Epithelial cell of alveolus of lung (primary cell): Measurements from ENCODE around the gene ACVR2B. TPM values are rescaled to one million over a fixed set of nuclear protein-coding genes. Genes with fewer than 3 reads are reported as not detected.

ENCODE experiments used
- total RNA-seq: library from RNA; depleted of rRNA; stranded (reverse); fragments of >200 nt; gene quantifications from 2 replicates; pipeline ENCODE4 v1.2.1, GENCODE V29; 2015

ACVR2B gene
- total RNA-seq, result 2.7 and 3.3 TPM in 2 replicates

DNA sequence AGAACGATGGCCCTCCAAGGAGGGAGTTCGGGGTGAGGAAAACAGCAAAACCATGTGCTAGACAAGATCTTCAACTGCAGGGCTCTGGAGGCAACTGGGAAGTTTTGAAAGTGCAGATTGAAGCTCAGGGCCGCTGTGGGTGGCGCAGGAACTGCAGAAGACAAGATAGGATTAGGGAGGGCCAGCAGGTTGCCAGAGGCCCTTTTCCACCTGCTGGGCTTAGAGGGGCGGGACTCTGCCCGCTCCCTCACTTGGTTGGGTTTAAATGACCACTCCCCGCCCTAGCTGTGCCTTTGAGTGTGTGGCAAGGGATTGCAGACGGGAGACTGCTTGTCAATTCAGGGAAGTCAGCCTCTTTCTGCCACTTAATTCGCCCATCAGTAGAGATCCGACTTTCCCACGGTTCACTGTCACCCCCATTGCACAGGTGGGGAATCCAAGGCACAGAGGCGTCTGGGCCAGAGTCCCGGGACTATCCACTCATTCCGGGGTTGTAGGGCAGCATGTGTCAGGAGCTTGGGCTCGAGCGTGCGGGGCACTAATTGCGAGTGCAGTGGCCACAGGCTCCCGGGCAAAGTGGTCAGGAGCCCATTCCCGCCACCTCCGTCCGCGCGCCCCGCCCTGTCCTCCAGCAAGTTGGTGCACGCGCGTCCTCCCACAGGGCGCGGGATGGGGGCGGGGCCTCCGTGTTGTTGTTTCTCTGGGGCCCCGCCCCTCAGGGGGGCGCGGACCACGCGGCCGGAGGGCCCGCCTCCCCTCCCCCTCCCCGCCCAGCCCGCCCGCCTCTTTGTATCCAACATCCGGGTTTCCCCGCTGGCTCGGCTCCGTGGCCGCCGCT, at the start of gene ACVR2B:
ACVR2B (plus strand) TSS at position 816 of the 838 bp plus-strand sequence. CDS start 433 bp downstream, outside the sequence.

DNA sequence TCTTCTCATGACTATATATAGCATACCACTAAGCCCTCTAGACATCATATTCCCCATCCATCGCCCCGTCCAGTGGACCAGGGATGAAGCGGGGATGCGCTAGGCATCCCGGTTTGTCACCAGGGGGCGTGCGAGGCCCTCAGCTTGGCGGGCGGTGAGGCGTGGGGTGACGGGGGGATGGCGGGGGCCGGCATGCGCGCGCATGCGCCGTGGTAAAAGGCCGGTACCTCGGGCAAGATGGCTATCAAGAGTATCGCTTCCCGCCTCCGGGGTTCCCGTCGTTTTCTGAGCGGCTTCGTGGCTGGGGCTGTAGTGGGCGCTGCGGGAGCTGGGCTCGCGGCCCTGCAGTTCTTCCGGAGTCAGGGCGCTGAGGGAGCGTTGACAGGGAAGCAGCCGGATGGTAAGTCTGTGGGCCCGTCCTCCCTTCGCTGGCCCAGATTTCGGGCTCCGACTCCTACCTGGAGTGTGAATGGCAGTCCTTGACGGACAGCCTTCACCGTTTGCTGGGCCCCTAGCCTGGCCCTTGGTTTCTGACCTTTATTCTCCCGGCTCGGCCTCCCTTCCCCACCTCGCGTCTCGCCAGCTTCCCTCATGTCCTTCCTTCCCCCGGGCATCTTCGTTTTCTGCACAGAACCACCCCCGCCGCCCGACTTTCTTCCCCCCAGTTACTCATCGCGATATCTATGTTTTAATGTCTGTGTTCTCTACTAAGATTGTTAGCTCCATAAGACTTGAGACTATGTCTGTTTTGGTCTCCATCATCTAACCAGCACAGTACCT, 42.6 kb downstream of the ACVR2B start, which contains the start of gene EXOG:
EXOG (plus strand) TSS at position 210 of the 780 bp plus-strand sequence; CDS start at position 238, 28 bp downstream.

Other genes starting within 250 kb of the ACVR2B start
- gene SLC22A13, start 188.1 kb upstream of the ACVR2B start, total RNA-seq, result 0.26 and 1.6 TPM in 2 replicates
- gene SLC22A14, start 171.6 kb upstream of the ACVR2B start, total RNA-seq, result 0.40 TPM in 1 of 2 replicates, not detected in the other
- 2.2 and 6.8 TPM in 2 replicates for gene XYLB, start 107.1 kb upstream of the ACVR2B start, total RNA-seq
- gene EXOG, start 42.5 kb downstream of the ACVR2B start, total RNA-seq, result 3.7 and 11.1 TPM in 2 replicates
- gene SCN5A, start 195.8 kb downstream of the ACVR2B start, total RNA-seq, result 0.39 and 0.96 TPM in 2 replicates